NCI-H345 (cell line): Measurements from ENCODE around the gene SAMD4A.

Experiments used
- DNase-seq: peaks from one replicate; lab custom pipeline; 2025; lab: John Stamatoyannopoulos, UW

The SAMD4A gene

DNA sequence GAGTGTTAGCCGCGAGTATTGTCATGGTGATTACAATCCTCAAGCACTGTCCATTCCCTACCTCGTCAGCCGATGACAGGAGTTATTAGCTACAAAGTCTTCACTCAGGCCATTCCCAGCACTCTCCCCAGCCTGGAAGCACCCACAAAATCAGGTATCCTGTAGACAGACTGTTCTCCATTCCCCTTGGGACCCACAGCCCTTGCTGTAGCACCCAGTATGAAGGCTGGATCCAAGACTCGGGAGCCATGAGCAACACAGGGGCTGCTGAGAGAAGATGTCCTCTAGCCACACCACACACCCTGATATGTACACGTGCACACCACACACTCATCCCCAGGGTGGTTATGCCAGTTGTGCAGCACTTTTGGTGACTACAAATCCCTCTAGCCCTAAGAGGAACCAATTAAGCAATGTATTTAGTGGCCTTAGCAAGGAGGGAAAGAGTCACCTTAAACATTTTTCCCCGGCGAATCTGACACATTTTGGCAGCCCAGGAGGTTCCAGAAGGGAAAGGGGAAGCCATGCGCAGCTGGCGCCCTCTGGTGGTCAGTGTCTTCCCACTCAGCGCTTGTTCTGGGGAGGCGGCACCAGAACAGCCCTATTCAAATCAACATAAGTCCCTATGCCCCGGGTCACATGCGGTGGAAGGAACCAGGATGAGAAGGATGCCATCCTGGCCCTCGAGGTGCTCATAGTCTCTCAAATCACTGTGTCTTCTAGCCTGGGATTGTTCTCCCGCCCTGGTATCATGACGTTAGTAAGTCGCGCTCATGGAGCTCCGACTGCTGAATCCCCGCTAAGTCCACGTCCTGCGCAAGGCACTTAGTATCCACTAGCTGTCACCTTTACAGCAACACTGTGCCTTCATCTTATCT, 238.8 kb downstream of the SAMD4A start:
- DNase-seq = peak; percentile 75

DNA sequence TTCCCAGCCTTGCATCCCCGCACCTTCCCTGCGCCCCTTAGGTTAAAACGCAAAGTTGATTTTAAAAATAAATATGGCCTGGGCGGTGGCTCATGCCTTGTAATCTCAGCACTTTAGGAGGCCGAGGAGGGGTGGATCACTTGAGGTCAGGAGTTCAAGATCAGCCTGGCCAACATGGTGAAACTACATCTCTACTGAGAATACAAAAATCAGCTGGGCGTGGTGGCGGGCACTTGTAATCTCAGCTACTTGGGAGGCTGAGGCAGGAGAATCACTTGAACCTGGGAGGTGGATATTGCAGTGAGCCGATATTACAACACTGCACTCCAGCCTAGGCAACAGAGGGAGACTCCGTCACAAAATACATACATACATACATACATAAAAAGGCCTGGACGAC, 239.7 kb downstream of the SAMD4A start:
- DNase-seq = no peak

DNA sequence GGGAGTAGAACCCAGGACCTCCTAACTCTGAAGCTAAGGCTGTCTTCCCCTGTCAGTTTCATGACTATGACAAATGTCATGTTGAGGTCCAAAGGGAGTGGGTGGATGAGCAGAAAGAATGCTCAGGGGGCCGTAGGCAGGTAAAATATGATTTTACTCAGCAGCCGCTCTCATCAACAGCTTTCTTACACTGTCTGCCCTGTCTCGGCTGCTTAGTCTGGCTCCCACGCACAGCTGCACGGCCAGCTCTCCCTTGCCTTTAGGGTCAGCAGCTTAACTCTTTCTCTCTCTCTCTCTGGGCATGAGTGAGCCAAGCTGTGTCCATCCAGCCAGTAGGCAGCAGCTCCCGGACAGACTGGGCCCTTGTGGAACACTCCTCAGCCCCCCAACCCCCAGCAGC, 240.5 kb downstream of the SAMD4A start:
- no peak for DNase-seq

DNA sequence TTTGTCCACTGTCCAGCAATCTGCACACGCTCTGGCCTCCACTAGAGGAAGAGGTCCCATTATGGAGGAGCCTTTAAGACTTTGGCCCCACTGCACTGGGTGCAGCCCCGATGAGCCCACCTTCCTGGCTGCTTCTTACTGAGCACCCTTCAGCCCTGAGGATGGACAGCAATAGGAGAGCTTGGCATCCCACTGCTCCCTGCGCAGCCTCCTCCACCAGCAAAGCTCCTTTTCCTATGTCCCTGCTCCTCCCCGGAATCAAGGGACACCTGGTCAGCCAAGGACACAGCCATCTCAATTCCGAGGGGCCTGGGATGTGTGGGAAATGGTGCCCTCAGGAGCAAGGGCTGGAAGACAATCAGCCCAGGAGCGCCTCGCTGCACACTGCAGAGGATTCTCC, 241.0 kb downstream of the SAMD4A start:
- DNase-seq = no peak

DNA sequence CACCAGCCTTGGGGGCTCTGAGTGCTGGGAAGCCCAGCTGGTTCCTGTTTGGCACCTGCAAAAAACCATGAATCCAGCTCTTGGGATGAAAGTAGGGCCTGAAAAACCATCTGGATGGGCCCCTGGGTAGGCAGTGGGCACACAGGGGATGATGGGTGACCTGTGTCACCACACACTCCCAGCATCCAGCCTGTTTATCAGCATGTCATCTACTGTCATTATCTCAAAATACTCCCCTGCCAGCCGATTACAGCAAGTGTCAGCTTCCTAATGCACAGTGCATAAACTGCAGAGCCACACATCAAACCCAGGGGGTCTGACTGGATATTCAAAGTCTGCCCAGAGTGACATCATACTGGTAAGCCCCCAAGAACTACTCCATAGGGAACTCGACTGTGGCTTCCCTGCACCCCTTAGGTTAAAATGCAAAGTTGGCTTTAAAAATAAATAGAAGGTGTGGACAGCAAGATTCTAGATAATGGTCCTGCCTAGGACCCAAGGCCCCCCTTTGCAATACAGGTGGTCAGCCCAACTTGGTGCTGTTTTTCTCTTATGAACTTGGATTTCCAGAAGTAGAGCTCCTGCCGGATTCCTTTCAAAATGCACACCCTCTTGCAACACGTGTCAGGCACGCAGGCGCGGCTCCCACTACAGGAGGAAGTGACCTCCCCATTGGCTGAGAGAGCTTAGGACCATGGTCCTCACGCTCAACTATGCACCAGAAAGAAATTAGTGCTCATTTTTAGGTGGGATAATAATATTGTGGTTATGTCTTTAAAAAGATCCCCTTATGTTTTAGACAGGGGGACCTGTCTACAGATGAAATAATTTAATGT, 241.6 kb downstream of the SAMD4A start:
- no peak for DNase-seq

DNA sequence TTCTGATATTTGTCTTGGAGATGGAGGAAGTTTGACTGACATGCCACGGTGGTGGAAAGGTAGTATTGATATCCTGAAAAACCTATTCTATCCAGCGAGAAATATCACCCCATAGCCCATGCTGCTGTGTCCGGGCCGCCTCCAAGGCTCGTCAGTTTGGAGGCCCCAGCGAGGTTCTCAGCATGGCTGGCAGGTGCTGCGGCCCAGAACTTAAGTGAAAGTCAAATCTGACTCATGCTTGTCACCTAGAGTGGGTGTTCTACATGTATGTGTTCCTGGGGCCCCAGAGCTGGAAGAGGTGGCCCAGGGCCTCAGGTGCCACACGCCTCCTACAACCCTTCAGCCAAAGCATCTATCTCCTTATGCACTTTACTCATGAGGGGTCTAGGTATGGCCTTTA, 242.8 kb downstream of the SAMD4A start:
- DNase-seq = no peak

DNA sequence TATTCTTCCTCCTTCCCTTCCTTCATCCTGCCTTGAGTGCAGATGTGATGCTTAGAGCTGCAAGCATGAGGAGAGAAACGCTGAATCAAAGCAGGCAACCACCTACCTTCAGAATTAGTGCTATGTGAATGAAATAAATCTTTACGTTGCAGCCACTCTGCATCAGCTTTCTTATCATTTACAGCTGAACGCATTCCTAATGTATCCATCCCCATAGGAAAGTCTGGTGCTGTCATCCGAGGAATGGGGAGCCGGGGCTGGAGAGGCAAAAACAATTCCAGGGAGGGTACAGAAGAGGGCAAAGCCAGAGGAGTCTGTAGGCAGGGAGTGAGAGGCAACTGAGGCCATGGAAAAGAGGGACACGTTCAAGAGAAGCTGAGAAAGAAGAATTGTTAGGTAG, 245.7 kb downstream of the SAMD4A start:
- no peak for DNase-seq

DNA sequence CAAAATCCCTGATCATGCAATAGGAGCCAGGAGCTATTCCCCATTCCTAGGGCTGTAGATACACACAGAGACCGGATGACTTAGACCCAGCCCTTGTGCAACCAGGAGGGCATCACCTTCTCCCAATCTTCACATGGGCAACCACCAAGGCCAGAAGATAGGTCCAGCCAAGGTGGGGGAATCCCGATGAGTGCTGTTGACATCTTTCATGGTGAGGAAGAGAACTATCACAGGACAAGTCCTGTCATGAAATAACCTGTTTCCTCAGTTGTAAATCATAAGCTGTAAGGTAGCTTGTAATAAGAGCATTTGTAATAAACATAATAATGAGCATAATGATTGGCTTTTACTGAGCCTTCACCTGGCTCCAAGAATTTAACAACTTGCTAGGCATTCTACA, 246.2 kb downstream of the SAMD4A start:
- DNase-seq = no peak

DNA sequence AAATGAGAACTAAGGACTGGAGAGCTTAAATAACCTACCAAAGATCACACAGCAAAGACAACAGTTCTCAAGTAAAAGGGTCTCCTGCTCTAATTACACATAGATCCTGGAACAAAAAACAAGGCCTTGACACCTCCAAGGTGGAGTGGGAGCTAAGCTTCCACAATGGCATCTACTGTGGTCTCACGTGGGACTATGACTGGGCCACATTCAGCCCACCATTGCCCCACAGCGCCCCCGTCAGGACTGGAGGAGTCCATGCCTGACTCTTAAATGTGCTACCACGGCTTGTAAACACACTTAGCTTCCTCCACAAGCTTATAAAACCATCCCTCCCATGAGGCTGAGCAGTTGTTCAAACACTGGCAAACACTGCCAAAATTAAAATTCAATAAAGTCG, 247.1 kb downstream of the SAMD4A start:
- DNase-seq = no peak

DNA sequence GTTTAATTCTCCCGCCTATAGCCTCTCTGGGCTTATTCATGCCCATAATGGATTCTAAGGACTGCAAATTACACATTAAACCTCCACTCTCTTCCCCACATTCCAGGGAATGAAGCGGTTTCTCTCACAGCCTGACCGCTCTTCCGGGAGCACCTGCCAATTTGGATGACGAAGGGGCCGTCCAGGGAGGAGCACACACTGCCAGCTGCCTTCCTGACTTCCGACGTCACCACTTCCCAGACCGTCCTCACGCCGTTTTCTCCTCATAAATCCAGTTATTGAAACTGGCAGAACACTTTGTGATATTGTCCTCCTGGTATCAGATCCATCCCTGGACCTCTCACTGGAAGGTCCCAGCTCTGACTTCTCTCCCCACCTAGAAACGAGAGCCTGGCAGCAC, 248.1 kb downstream of the SAMD4A start:
- no peak for DNase-seq

DNA sequence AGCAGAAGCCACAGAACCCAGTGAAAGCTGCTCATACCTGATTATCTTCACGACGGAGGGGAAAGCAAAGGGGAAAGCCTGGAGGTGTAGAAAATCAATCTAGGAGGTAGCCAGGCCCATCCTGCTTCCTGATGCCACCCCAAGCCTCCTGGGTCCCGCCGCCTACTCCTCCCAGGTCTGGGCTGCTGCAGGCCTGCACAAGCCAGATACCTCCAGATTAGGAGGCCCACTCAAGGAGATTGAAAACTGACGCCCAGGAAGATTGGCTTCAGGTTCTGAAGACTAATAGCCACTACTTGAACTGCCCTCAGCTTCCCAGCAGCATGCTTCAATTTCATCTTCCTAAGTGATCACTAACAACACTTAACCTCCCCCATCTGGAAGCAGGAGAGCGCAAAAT, 248.6 kb downstream of the SAMD4A start:
- DNase-seq = no peak

DNA sequence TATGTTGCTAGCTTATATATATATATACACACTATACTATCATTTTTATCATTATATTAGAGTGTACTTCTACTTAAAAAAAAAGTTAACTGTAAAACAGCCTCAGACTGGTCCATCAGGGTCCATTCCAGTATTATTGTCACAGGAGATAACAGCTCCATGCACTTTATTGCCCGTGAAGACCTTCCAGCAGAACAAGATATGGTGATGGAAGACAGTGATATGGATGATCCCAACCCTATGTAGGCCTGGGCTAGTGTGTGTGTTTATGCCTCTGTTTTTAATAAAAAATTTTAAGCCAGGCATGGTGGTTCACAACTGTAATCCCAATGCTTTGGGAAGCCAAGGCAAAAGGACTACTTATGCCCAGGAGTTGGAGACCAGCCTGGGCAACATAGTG, 249.5 kb downstream of the SAMD4A start:
- DNase-seq = no peak

DNA sequence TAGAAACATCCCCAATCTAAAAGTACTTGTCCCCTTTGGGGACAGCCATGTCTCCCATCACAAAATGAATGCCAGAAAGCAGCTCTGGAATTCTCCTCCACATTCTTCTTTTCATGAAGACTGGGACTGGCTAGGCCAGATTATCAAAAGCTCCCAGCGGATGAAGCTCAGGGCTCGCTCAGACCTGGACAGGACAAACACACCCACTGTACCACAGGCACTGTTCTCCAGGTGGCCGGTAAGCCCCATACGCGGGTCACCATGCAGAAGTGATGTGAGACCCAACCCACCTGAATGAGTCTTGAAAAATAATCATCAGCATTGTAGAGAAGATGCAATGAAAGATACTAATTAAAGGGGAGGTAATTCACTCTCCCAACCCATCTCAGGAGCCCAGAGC, 250.6 kb downstream of the SAMD4A start:
- no peak for DNase-seq

DNA sequence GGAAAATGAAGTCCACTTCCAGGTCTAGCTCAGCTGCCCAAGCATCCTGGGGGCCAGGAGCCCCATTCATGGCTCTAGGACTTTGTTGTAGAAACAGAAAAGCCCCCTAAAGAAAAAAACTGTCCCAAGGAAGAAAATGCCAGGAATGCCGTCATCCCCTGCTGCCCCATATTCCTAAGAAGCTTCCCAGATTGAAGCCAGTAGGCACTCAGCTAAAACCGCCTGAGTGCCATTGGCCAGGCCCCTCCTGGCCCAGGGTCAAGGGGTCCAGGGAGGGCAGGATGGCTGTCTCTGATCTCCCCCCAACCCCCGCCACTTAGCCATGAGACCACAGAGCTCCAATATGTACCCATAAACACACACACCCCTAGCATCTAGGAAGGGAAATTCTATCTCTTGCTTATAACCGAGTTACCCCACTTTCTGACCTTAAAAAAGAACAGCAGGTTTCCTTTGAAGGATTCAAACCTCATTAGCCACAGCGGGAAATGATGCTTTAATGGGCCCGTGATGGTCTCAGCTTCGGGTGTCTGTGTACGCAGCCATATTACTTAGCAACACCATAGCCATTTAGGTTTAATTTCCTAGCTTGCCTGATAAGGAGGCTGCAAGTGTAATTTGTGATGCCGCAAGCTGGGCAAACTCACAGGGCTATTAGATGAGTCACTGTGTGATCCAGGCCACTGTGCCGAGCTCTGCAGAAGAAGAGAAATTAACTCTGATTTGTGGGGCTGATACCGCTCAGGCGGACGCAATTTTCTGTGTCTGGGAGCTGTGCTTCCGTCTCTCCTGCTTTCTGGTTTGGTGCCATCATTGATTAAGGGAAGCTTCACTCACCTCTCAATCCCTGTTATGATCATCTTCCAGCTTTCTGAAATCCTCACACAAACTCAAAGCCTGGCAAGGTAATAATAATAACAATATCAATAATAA, 251.5 kb downstream of the SAMD4A start:
- DNase-seq = peak; percentile 24

DNA sequence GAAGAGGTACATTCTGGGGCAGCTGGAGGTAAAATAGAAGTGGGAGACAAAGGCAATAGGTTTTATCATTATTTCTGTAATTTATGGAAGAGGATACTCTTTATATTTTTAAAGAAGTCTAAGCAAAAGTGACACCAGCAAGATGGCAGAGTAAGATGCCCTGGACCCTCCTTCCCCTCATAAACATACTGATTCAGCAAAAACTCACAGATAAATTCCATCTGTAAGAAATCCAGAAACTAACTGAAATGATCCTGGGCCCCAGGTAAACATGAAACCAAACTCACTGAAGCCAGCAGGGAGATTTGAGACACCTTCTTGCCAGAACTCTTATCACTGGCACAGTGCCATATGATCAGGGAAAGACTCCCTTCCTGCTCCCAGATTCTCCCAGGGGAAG, 255.8 kb downstream of the SAMD4A start:
- DNase-seq = no peak

DNA sequence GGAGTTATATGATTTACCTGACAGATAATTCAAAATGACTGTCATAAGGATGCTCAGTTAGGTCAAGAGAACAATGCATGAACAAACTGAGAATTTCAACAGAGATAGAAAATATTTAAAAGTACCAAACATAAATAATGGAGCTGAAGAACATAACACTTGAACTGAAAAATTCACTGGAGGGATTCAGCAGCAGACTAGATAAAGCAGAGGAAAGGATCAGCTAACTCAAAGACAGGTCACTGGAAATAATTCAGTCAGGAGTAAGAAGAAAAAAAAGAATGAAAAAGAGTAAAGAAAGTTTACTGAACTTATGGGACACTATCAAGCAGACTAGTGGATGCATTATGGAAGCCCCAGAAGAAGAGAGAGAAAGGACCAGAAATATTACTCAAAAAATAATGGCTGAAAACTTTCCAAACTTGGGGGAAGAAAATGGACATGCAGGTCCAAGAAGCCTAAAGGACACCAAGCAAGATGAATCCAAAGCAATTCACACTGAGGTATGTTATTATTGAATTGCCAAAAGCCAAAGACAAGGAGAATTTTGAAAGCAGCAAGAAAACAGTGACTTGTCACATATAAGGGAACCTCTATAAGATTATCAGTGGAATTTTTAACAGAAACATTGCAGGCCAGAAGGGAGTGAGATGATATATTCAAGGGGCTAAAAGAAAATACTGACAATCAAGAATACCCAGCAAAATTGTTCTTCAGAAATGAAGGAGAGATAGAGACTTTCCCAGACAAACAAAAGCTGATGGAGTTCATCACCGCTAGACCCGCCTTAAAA, 257.0 kb downstream of the SAMD4A start:
- DNase-seq = no peak

DNA sequence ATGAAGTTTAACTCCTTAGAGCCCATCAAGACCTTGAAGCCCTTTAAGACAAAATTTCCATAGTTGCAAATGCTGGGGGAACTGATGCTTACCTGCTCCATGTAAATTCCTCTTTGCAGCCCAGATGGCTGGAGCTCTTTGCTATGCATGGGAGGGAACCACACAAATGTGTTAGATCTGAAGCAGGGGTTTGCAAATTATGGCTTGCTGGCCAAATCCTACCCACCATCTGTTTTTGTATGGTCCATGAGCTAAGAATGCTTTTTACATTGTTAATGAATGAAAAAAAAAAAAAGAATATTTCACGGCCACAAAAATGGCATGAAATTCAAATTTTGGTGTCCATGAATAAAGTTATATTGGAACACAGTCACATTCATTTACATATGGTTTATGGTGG, 261.1 kb downstream of the SAMD4A start:
- DNase-seq = no peak

DNA sequence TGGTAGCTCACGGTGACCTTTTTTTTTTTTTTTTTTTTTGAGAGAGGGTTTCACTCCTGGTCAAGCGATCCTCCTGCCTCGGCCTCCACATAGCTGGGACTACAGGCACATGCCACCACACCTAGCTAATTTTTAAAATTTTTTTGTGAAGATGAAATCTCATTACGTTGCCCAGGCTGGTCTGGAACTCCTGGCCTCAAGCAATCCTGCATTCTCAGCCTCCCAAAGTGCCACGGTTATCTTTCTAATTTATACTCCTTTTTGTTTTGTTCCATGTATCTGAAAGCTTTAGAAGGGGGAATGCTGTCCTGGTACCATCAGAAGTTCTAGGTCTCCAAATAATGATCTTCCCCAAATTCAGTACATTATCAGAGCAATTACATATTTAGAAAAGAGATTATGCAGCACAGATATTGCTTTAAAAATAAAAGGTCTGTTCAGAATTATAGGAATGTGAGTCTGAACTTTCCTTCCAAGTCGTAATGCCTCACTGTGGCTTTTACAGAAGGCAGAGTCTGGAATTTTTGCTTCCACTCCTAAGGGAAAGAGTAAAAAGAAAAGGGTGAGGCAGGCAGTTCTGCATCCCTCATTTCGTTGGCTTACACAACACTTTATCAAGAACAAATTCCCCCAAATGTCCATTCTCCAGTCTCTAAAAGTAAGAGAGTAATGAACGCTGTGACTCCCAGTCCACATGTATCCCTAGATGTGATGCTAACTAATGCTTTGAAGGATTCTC, 262.7 kb downstream of the SAMD4A start:
- DNase-seq = no peak

DNA sequence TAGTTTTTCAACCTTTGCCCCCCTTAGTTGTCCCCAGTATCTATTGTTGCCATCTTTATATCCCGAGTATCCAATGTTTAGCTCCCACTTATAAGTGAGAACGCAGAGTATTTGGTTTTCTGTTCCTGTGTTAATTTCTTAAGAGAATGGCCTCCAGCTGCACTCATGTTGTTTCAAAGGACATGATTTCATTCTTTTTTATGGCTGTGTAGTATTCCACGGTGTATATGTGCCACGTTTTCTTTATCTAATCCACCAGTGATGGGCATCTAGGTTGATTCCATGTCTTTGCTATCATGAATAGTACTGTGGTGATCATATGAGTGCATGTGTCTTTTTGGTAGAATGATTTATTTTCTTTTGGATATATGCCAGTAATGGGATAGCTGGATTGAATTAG, 263.7 kb downstream of the SAMD4A start:
- no peak for DNase-seq

DNA sequence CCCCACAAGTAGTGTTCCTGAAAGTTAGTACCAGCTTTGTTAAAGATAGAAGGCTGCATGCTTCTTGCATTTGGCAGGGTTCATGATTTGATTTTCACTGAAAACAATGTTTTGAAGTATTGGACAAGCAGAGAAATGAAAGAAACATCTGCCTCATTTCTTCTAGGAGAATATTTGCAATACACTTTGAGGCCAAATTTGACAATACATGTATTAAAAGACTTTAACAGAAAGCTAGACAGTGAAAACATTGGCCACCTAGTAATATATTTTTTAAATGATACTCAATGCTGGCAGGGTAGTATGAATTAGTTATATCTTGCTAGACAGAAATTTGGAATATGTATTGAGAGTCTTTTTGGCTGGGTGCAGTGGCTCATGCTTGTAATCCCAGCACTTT, 267.2 kb downstream of the SAMD4A start:
- no peak for DNase-seq

DNA sequence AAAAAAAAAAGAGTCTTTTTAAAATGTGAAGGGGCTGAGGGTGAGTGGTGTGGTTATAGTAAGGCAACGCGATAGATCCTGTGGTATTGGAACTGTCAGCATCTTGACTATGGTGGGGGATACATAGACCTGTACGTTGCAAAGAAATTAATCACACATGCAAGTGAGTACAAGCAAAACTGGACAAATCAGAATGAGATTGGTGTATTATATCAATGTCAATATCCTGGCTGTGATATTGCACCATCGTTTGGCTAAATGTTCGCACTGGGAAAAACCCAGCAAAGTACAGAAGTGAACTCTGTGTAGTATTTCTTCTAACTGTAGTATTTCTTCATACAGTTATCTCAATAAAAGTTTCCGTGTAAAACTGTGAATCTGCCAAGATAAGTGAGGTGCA, 267.8 kb downstream of the SAMD4A start:
- DNase-seq = no peak
